Smooth muscle cell (in vitro differentiated cells): ENCODE measurements around the gene ADCK1. TPM values are rescaled to one million over a fixed set of nuclear protein-coding genes. Genes with fewer than 3 reads are reported as not detected.
"Not testable (repeated sequence)": the region's sequence is repeated elsewhere in the genome, so short reads cannot be mapped to it uniquely, and the experiment has no call there.

ENCODE experiments used
- DNase-seq: peaks from one replicate; lab custom pipeline; 2025; ENCODE audit not compliant: unreplicated experiment; lab: John Stamatoyannopoulos, UW
- H2AFZ ChIP-seq: fragments of 200-600 bp; sonication (generic); 2 replicates; pipeline ENCODE4 v1.6.0; 2016; ENCODE audit warnings: antibody characterized with exemption, low read depth, mild to moderate bottlenecking
- H3F3A ChIP-seq: fragments of 200-600 bp; sonication (generic); 2 replicates; pipeline ENCODE4 v1.6.0; 2017; ENCODE audit warnings: antibody characterized with exemption, low read depth
- H3K27ac ChIP-seq: fragments of 200-600 bp; sonication (generic); 2 replicates; pipeline ENCODE4 v1.5.1; 2016; ENCODE audit warnings: low read depth, mild to moderate bottlenecking
- H3K27me3 ChIP-seq: fragments of 200-600 bp; sonication (generic); 2 replicates; pipeline ENCODE4 v1.6.1; 2016; ENCODE audit warnings: low read depth, mild to moderate bottlenecking
- H3K36me3 ChIP-seq: fragments of 200-600 bp; sonication (generic); 2 replicates; pipeline ENCODE4 v1.5.1; 2016; ENCODE audit warnings: low read depth
- H3K4me1 ChIP-seq: fragments of 200-600 bp; sonication (generic); 2 replicates; pipeline ENCODE4 v1.5.1; 2016; ENCODE audit warnings: low read depth
- H3K4me2 ChIP-seq: fragments of 200-600 bp; sonication (generic); 2 replicates; pipeline ENCODE4 v1.6.0; 2016; ENCODE audit warnings: mild to moderate bottlenecking
- H3K4me3 ChIP-seq: fragments of 200-600 bp; sonication (generic); 2 replicates; pipeline ENCODE4 v1.5.1; 2016; ENCODE audit warnings: mild to moderate bottlenecking
- H3K79me2 ChIP-seq: fragments of 200-600 bp; sonication (generic); 2 replicates; pipeline ENCODE4 v1.6.0; 2016; ENCODE audit warnings: low read depth, mild to moderate bottlenecking
- H3K9ac ChIP-seq: fragments of 200-600 bp; sonication (generic); 2 replicates; pipeline ENCODE4 v1.6.0; 2016; ENCODE audit warnings: low read depth
- H3K9me3 ChIP-seq: fragments of 200-600 bp; sonication (generic); replicated peaks from 2 replicates; pipeline ENCODE4 v1.5.1; 2016; ENCODE audit warnings: low read depth
- H4K20me1 ChIP-seq: fragments of 200-600 bp; sonication (generic); 2 replicates; pipeline ENCODE4 v1.6.0; 2016; ENCODE audit warnings: low read depth
- CTCF ChIP-seq: fragments of 200-600 bp; sonication (generic); IDR thresholded peaks from 2 replicates; pipeline ENCODE4 v1.5.1; 2017; ENCODE audit warnings: borderline replicate concordance, mild to moderate bottlenecking, antibody characterized with exemption; ENCODE audit not compliant: insufficient read depth, poor library complexity, severe bottlenecking
- WGBS: methylation state at CpG from one replicate; pipeline ENCODE4 v1.1.7; 2016; ENCODE audit warnings: low lambda C conversion rate; 5-methylcytosine and 5-hydroxymethylcytosine counted together
- polyA plus RNA-seq: library from polyadenylated mRNA; unstranded; fragments of >200 nt; fragmentation: Nextera tagmentation; extraction: Ambion mirVana; gene quantifications from 2 replicates; pipeline ENCODE4 v1.2.1, GENCODE V29; 2016
- total RNA-seq: library from RNA; depleted of rRNA; stranded (reverse); fragments of >200 nt; gene quantifications from 2 replicates; pipeline ENCODE4 v1.2.3, GENCODE V29; 2014

ADCK1 gene
- total and polyA plus RNA-seq, 2 experiments from 2014 or later, result 4.2 to 5.1 TPM

- Histone ChIP-seq H3K9ac (no peak overlapping the region), H3K9me3 (no peaks in the 10 kb centered on the region), H2AFZ (no peak overlapping the region), H3K4me1 (peaks cover 7% of the 10 kb centered on the region), H3K4me2 (no peak overlapping the region), H3K79me2 (peaks cover 15% of the 10 kb centered on the region), H3K27ac (no peak overlapping the region), H3K27me3 (no peaks in the 10 kb centered on the region), H3K36me3 (no peaks in the 10 kb centered on the region), H3F3A (no peaks in the 10 kb centered on the region), H3K4me3 (no peak overlapping the region), H4K20me1 (peaks cover 11% of the 10 kb centered on the region)
- DNase-seq, result no peak
- no peak for TF ChIP-seq CTCF
- WGBS, result 77% methylated on average over 3 of the region's 3 CpGs
Observed at GRCh38 chr14:77763978-77764377, 35.9 kb upstream of the ADCK1 start.

- not testable (repeated sequence) for H4K20me1 ChIP-seq, H3K4me3 ChIP-seq, H3K4me1 ChIP-seq, H3K9ac ChIP-seq, H2AFZ ChIP-seq, DNase-seq, H3K36me3 ChIP-seq, H3F3A ChIP-seq, H3K27ac ChIP-seq, H3K9me3 ChIP-seq, H3K4me2 ChIP-seq, H3K79me2 ChIP-seq, H3K27me3 ChIP-seq
- 87% methylated on average over 2 of the region's 2 CpGs for WGBS
Observed at GRCh38 chr14:77768442-77769069, 31.4 kb upstream of the ADCK1 start.

DNA sequence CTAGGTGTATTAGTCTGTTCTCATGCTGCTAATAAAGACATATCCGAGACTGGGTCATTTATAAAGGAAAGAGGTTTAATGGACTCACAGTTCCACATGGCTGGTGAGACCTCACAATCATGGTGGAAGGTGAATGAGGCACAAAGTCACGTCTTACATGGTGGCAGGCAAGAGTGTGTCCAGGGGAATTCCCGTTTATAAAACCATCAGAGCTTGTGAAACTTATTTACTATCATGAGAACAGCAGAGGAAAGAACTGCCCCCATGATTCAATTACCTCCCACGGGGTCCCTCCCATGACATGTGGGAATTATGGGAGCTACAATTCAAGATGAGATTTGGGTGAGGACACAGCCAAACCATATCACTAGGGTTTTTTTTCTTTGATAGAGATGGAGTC is 25.9 kb upstream of the ADCK1 start:
- not testable (repeated sequence) for H2AFZ ChIP-seq, DNase-seq, H3K4me1 ChIP-seq, H3K36me3 ChIP-seq, H3K4me2 ChIP-seq, H3K27me3 ChIP-seq, H3F3A ChIP-seq, H3K9me3 ChIP-seq, H3K27ac ChIP-seq, H3K79me2 ChIP-seq, H3K9ac ChIP-seq, H3K4me3 ChIP-seq, H4K20me1 ChIP-seq
- 90% methylated on average over 4 of the region's 4 CpGs for WGBS

DNA sequence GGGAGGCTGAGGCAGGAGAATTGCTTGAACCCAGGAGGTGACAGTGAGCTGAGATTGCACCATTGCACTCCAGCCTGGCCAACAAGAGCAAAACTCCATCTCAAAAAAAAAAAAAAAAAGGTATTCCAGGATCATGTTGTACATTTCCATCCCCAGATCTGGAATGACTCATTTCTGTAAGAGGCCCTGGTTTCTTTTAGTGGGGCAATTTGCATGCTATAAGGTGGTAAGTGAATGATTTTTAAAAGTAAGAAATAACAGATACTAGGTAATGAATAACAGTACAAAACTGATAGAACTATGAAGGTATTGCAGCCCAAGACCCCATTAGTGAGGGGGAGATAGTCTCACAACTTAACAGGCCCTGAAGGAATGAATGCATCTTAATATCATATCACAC is 17.7 kb upstream of the ADCK1 start:
- Histone ChIP-seq H3K9me3 (no peaks in the 10 kb centered on the region), H3K36me3 (no peaks in the 10 kb centered on the region), H3F3A (no peaks in the 10 kb centered on the region), H3K9ac (no peak overlapping the region), H3K79me2 (no peaks in the 10 kb centered on the region), H3K4me3 (no peak overlapping the region), H2AFZ (no peak overlapping the region), H3K27ac (no peak overlapping the region), H4K20me1 (no peaks in the 10 kb centered on the region), H3K27me3 (no peaks in the 10 kb centered on the region), H3K4me1 (peaks cover 8% of the 10 kb centered on the region), H3K4me2 (no peak overlapping the region)
- DNase-seq, result no peak
- no peak for TF ChIP-seq CTCF

DNA sequence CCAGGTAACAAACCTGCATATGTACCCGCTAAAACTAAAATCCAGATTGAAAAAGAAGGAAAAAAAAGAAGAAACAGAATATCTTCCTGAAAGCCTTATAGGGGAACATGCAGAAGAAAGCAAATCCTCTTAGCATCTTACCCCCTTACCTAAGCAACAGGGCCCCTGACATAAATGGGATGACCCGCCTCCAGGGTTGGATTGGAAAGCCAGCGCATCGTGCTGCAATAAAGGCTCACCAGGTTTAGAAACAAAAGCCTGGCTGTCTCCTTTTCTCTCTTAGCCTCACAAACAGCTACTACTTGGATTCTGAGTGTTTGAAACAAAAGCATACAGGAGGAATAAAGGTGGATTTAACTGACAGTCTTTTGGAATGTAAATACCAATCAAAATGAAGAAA is 13.8 kb upstream of the ADCK1 start:
- no peaks in the 10 kb centered on the region for H3F3A ChIP-seq

More for the DNA sequence above, 13.8 kb upstream of the ADCK1 start:
- DNase-seq, result no peak
- no peaks in the 10 kb centered on the region for H3K27me3 ChIP-seq
- 63% methylated on average over 4 of the region's 4 CpGs for WGBS
- no peaks in the 10 kb centered on the region for H4K20me1 ChIP-seq
- no peak overlapping the region for H3K9ac ChIP-seq
- H2AFZ ChIP-seq, result no peak overlapping the region
- H3K4me2 ChIP-seq, result no peak overlapping the region
- H3K27ac ChIP-seq, result no peak overlapping the region
- peaks cover 8% of the 10 kb centered on the region for H3K4me1 ChIP-seq
- no peak for TF ChIP-seq CTCF
- H3K36me3 ChIP-seq, result no peaks in the 10 kb centered on the region
- H3K4me3 ChIP-seq, result no peak overlapping the region
- no peaks in the 10 kb centered on the region for H3K79me2 ChIP-seq
- H3K9me3 ChIP-seq, result no peaks in the 10 kb centered on the region
